Measurements from ENCODE around the gene ZBTB7C.

The ZBTB7C gene

GRCh38 chr18:48404716-48405507 is 4.3 kb downstream of the ZBTB7C start:
- Histone ChIP-seq H3K9me2 (replicated peaks; ENCODE audit: insufficient read depth, low read length) (no peaks in the 10 kb centered on the region), H3K36me3 (ENCODE audit: low read length) (no peaks in the 10 kb centered on the region), H3K79me2 (ENCODE audit: insufficient read depth, low read length) (no peaks in the 10 kb centered on the region), H4K20me1 (ENCODE audit: low read depth, low read length) (no peaks in the 10 kb centered on the region), H3K9me3 (ENCODE audit: insufficient read depth, low read length) (no peaks in the 10 kb centered on the region), H3F3A (ENCODE audit: insufficient read depth) (no peaks in the 10 kb centered on the region), H3K4me2 (ENCODE audit: low read depth, low read length, poor library complexity, severe bottlenecking) (no peak overlapping the region), H3K9ac (ENCODE audit: low read length) (no peak overlapping the region), H3K4me3 (ENCODE audit: insufficient read depth, low read length, poor library complexity, severe bottlenecking) (no peak overlapping the region), H3K27me3 (ENCODE audit: low read length) (no peaks in the 10 kb centered on the region), H3K27ac (ENCODE audit: low read depth, low read length) (no peak overlapping the region), H2AFZ (ENCODE audit: low read depth, low read length, severe bottlenecking) (no peak overlapping the region)
- no peak for TF ChIP-seq CTCF (IDR thresholded peaks at IDR 0.05; ENCODE audit: insufficient read depth, low read length, poor library complexity, severe bottlenecking)
- no peak for TF ChIP-seq EZH2phosphoT487 (conservative IDR thresholded peaks at IDR 0.05; ENCODE audit: low read length)

DNA sequence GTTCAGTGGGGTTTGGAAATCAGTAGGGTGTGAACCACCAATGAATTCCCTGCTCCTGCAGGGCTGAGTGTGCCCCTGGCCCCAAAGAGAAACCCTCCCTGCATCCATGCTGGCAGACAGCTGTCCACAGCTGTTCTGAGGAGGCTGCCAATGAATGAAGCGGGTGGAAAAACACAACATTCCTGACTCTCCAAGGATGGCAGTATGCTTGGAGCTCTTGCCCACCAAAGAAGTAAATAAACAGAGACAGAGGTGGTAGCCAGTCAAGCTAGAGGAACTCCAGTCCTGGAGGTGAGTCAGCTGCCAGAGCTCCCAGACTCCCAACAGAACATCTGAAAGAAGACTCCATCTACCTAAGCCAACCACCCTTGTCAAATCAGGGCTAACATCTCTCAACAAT is 6.2 kb downstream of the ZBTB7C start:
- H3K4me2 ChIP-seq (ENCODE audit: low read depth, low read length, poor library complexity, severe bottlenecking): no peak overlapping the region
- no peaks in the 10 kb centered on the region for H3K36me3 ChIP-seq (ENCODE audit: low read length)
- no peaks in the 10 kb centered on the region for H3F3A ChIP-seq (ENCODE audit: insufficient read depth)
- TF ChIP-seq CTCF (IDR thresholded peaks at IDR 0.05; ENCODE audit: insufficient read depth, low read length, poor library complexity, severe bottlenecking) (no peak), EZH2phosphoT487 (conservative IDR thresholded peaks at IDR 0.05; ENCODE audit: low read length) (no peak)
- H3K9me3 ChIP-seq (ENCODE audit: insufficient read depth, low read length): no peaks in the 10 kb centered on the region
- H4K20me1 ChIP-seq (ENCODE audit: low read depth, low read length): no peaks in the 10 kb centered on the region
- no peak overlapping the region for H3K27ac ChIP-seq (ENCODE audit: low read depth, low read length)
- no peaks in the 10 kb centered on the region for H3K27me3 ChIP-seq (ENCODE audit: low read length)
- no peaks in the 10 kb centered on the region for H3K79me2 ChIP-seq (ENCODE audit: insufficient read depth, low read length)
- H2AFZ ChIP-seq (ENCODE audit: low read depth, low read length, severe bottlenecking): no peak overlapping the region
- H3K9me2 ChIP-seq (replicated peaks; ENCODE audit: insufficient read depth, low read length): no peaks in the 10 kb centered on the region
- no peak overlapping the region for H3K4me3 ChIP-seq (ENCODE audit: insufficient read depth, low read length, poor library complexity, severe bottlenecking)
- H3K9ac ChIP-seq (ENCODE audit: low read length): no peak overlapping the region

- Histone ChIP-seq H4K20me1 (ENCODE audit: low read depth, low read length) (no peaks in the 10 kb centered on the region), H3K9ac (ENCODE audit: low read length) (no peak overlapping the region), H3K9me2 (replicated peaks; ENCODE audit: insufficient read depth, low read length) (no peaks in the 10 kb centered on the region), H3K27me3 (ENCODE audit: low read length) (no peaks in the 10 kb centered on the region), H3K79me2 (ENCODE audit: insufficient read depth, low read length) (no peaks in the 10 kb centered on the region), H3K4me2 (ENCODE audit: low read depth, low read length, poor library complexity, severe bottlenecking) (no peak overlapping the region), H3K4me3 (ENCODE audit: insufficient read depth, low read length, poor library complexity, severe bottlenecking) (no peak overlapping the region), H3K27ac (ENCODE audit: low read depth, low read length) (no peak overlapping the region), H3K9me3 (ENCODE audit: insufficient read depth, low read length) (no peaks in the 10 kb centered on the region), H2AFZ (ENCODE audit: low read depth, low read length, severe bottlenecking) (no peak overlapping the region), H3K36me3 (ENCODE audit: low read length) (no peaks in the 10 kb centered on the region), H3F3A (ENCODE audit: insufficient read depth) (no peaks in the 10 kb centered on the region)
- TF ChIP-seq EZH2phosphoT487 (conservative IDR thresholded peaks at IDR 0.05; ENCODE audit: low read length) (no peak), CTCF (IDR thresholded peaks at IDR 0.05; ENCODE audit: insufficient read depth, low read length, poor library complexity, severe bottlenecking) (no peak)
Measured at GRCh38 chr18:48399303-48400075, 9.7 kb downstream of the ZBTB7C start.

Data from SU-DHL-6 (cell line).